NCI-H1105 (cell line): ENCODE results near the gene WFS1.

Experiments used
- DNase-seq: peaks from one replicate; lab custom pipeline; 2025; lab: John Stamatoyannopoulos, UW

The WFS1 gene

DNA sequence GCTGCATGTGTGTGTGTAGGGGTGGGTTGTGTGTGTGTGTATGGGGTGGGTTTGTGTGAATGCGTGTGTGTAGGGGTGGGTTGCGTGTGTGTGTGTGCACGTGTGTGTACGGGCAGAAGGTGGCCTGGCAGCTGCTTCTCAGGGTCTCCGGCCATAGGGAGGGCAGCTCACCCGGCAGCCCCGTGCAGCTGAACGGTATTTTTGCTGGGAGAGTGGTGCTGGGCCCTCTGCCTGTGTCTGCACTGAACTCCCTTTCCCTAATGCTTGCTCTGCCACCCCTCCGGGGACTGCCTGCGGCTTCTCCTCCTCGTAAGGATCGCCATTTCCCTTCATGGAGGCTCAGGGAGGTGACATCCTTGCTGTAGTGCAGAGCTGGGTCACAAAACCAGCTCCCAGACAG, 30.2 kb downstream of the WFS1 start:
- DNase-seq: no peak

DNA sequence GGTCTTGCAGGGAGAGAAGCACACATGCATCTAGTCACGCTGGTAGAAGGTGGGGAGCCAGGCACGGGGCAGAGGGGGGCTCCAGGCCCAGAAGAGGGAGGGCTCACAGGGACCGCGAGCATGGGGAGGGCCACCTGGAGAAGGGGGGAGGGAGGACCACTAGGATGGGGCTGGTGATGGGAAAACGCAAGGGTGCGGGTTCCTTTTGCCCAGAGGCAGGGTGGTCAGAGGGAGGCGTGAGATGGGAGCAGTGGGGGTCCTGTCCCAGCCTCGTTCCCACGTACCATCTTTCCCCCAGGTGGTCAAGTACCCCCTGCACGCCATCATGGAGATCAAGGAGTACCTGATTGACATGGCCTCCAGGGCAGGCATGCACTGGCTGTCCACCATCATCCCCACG, 30.7 kb downstream of the WFS1 start:
- DNase-seq: no peak

DNA sequence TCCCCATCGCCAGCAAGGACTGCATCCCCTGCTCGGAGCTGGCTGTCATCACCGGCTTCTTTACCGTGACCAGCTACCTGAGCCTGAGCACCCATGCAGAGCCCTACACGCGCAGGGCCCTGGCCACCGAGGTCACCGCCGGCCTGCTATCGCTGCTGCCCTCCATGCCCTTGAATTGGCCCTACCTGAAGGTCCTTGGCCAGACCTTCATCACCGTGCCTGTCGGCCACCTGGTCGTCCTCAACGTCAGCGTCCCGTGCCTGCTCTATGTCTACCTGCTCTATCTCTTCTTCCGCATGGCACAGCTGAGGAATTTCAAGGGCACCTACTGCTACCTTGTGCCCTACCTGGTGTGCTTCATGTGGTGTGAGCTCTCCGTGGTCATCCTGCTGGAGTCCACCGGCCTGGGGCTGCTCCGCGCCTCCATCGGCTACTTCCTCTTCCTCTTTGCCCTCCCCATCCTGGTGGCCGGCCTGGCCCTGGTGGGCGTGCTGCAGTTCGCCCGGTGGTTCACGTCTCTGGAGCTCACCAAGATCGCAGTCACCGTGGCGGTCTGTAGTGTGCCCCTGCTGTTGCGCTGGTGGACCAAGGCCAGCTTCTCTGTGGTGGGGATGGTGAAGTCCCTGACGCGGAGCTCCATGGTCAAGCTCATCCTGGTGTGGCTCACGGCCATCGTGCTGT, 31.5 kb downstream of the WFS1 start:
- no peak for DNase-seq

DNA sequence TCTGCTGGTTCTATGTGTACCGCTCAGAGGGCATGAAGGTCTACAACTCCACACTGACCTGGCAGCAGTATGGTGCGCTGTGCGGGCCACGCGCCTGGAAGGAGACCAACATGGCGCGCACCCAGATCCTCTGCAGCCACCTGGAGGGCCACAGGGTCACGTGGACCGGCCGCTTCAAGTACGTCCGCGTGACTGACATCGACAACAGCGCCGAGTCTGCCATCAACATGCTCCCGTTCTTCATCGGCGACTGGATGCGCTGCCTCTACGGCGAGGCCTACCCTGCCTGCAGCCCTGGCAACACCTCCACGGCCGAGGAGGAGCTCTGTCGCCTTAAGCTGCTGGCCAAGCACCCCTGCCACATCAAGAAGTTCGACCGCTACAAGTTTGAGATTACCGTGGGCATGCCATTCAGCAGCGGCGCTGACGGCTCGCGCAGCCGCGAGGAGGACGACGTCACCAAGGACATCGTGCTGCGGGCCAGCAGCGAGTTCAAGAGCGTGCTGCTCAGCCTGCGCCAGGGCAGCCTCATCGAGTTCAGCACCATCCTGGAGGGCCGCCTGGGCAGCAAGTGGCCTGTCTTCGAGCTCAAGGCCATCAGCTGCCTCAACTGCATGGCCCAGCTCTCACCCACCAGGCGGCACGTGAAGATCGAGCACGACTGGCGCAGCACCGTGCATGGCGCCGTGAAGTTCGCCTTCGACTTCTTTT, 32.2 kb downstream of the WFS1 start:
- DNase-seq: no peak

DNA sequence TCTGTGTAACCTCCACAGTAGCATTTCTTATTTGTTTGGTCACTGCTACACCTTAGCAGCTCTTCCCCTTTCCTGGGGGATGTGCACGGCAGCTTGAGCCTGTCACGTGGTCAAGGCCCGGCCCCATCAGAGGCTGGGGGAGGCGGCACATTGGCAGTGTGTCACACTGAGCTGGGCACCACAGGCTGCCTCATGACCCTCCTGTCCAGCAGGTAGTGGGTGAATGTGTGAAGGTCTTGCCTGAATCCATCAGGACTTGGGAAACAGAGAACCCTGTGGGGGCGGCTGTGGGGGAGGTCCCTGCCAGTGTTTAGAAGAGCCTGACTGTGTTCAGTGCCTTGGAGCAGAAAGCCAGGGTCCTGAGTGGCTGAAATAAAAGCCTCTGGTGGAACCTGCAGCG, 33.2 kb downstream of the WFS1 start:
- no peak for DNase-seq

DNA sequence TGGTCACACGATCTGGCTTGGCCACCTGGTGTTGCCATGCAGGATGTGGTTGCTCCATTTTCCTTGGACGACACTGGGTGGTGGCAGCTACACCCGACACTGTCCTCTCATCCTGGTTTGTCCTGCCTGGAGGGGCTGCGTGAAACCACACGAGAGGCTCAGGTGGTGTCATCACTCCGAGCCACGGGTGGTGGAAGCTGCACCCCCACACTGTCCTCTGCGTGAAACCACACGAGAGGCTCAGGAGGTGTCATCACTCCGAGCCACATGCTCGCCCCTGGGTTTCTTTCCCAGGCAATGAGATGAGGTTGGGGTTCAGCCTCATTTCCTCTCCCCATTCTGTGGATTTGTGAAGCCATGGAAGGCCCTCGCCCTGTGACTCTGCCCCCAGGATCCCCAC, 34.3 kb downstream of the WFS1 start:
- DNase-seq: no peak

DNA sequence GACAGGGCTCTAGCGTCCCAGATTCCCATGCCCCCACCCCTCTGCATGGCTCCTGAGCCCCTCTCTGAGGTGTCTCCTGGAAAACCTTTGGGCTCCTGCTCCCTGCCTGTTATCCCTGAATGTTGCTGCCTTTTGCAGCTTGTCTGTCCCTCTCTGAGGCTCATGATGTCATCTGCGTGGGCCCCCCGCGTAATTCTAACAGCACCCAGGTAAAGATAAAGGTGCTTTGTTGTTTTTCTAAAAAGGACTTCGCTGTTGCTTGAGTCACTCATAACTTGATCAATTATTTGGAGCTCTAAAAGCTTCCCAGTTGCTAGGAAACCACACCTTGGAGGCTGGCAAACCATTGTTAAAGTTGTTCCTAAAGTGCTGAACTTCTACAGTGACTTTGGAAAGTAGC, 36.6 kb downstream of the WFS1 start:
- no peak for DNase-seq

DNA sequence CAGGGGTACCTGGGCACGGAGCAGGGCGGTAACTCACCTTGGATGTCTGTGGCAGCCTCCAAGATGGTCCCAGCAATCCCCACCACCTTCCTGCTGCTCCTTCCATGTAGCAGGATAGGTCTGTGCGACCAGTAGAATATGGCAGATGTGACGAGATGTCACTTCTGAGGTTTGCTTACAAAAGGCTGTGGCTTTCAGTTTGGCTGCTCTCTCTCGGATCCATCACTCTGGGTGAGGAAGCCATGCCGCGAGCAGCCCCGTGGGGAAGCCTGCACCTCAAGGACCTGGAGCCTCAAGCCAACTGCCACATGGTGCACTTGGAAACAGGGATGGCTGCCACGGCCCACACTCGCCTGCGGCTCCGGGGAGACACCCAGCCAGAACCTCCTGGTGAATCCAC, 37.6 kb downstream of the WFS1 start:
- DNase-seq: no peak

DNA sequence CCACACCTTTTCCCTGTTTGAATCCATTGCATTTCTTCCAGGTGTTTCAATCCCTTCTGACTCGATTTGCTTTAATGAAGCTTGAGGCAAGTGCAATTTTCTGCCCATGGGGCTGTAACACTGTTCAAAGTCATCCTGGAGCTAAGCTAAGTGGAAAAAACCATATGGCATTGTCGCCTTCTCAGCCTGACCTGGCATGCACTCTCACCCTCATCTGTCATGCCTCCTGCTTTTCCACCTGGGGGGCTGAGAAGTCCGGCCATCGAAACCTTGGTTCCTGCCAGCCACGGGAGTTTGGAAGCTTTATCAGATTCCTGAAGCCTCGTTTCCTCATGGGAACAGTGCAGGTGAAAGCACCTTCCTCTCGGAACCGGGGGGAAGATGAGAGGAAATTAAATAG, 38.2 kb downstream of the WFS1 start:
- DNase-seq: no peak

DNA sequence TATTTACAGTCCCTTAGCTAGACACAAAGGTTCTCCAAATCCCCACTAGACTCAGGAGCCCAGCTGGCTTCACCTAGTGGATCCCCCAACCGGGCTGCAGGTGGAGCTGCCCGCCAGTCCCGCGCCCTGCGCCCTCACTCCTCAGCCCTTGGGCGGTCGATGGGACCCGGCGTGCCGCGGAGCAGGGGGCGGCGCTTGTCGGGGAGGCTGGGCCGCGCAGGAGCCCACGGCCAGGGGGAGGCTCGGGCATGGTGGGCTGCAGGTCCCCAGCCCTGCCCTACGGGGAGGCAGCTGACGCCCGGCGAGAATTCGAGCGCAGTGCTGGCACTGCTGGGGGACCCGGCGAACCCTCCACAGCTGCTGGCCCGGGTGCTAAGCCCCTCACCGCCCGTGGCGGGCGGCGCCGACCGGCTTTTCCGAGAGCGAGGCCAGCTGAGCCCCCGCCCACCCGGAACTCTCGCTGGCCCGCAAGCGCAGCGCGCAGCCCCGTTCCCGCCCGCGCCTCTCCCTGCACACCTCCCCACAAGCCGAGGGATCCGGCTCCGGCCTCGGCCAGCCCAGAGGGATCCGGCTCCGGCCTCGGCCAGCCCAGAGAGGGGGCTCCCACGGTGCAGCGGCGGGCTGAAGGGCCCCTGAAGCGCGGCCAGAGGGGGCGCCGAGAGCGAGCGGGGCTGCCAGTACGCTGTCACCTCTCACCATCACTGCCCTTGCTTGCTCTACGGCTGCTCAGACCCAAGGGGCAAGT, 39.4 kb downstream of the WFS1 start:
- peak; percentile 13 for DNase-seq

DNA sequence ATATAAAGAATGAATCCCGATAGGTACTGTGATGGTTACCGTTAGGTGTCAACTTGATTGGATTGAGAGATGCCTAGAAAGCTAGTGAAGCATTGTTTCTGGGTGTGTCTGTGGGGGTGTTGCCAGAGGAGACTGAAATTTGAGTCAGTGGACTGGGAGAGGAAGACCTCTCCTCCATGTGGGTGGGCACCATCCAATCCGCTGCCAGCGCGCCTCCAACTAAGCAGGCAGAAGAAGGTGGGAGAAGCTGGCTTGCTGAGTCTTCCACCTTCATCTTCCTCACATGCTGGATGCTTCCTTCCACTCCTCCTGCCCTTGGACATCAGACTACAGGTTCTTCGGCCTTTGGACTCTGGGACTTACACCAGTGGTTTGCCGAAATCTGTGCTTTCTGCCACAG, 40.1 kb downstream of the WFS1 start:
- no peak for DNase-seq

DNA sequence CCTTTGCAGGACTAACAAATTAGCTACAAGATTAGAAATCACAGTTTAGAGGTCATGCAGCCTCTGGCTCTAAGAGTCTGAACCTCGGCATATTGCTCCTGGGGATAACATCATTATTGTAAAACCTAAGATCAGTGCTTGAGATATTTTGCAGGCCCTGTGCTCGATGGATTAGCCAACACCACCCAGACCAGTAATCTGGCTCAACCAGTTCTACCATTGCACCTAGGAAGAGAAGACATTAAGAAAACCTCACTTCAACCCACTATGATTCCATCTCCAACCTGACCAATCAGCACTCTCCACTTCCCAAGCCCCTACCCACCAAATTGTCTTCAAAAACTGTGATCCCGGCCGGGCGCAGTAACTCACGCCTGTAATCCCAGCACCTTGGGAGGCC, 43.6 kb downstream of the WFS1 start:
- DNase-seq: no peak

DNA sequence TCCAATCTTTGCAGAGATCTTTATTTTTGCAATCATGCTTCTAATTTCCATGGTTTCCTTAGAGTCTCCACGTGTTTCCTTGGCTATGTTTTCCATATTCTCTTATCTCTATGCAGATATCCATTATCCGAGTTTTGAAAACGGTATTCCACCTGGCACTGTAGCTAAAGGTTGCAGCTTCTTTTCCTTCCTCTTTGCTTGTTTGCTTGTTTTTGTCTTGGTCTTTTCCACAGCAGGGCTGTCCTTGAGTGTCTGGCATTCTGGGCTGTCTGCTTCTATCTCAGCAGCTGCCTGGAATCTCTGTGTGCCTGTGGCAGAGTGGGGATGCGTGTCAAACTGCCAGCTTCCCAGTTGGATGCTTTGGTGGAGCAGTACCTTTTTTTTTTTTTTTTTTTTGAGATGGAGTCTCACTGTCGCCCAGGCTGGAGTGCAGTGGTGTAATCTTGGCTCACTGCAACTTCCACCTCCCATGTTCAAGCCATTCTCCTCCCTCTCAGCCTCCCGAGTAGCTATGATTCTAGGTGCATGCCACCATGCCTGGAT, 46.9 kb downstream of the WFS1 start:
- DNase-seq: no peak

DNA sequence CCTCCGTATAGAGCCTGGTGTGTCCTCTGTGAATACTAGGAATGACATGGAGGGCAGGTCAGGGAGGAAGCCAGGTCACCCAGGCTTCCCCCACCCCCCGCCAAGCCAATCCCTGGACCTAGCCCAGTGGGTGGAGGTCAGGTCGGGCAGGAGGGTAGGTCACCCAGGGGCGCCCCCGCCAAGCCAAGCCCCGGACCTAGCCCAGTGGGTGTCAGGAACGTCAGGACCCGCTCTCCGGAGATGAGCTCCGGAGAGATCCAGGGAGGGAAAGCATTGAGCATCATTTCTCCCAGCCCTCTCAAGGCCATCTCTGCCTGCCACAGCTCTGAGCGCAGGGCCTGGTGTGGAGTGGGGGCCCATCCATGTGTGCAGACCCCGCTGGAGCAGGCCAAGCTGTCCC, 48.6 kb downstream of the WFS1 start:
- no peak for DNase-seq

DNA sequence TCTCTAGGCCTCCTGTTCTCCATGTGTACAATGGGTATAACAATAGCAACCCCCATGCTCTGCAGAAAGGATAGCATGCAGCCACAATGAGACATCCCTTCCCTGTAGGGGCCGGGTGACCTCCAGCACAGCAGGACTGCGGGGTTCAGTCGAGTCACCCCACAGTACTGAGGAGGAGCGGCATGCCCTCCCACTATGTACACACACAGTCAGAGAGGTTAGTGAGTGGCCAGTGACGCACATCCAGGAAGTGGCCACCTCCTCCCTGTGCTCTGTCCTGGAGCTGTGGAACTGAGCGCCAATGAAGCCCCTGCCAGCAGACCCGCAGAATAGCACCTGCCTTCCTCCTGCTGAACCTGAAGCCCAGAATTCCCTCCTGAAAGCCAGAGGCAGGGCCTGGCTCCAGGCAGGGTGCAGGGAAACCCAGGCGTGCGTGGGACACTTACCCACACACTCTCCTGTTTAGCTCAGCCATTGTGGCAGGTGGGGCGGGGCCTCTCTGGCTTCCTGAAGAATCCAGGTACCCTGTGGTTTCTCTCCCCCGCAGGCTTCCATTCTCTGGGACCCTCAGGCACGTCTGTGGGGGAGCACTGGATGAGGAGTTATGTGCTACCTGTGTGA, 50.0 kb downstream of the WFS1 start:
- no peak for DNase-seq

DNA sequence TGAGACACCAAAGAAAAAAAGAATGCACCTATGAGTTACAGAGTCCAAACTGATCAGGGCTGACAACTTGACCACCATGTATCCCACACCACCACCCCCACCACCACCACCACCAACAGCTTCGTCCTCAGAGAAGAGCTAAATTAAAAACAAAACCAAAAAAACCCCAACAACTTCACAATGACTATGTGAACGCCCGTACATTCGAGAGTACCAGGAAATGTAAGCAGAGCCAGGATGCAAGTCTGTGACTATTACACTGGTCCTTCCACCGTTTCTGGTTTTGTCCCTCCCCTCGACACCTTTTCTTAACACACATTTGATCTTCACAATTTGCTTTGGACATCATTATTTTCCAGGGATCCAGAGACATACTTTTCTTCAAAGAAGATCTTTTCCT, 51.0 kb downstream of the WFS1 start:
- no peak for DNase-seq

DNA sequence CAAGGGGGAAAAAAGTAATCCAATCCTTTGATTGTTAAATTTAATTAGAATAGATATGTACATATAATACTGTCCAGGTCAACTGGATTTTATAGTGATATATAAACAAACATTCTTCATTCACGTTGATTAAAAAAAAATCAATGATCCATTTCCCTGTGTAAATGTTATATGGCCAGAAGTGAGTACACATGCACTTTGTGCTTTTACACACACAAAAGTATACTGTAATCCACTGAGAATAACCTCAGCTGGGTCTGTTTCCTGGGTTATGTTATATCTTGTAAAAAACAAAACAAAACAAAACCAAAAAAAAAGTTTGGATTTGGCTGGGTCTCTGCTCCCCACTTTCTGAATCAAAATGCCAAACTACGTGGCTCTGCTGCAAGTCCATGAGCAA, 51.7 kb downstream of the WFS1 start:
- no peak for DNase-seq

DNA sequence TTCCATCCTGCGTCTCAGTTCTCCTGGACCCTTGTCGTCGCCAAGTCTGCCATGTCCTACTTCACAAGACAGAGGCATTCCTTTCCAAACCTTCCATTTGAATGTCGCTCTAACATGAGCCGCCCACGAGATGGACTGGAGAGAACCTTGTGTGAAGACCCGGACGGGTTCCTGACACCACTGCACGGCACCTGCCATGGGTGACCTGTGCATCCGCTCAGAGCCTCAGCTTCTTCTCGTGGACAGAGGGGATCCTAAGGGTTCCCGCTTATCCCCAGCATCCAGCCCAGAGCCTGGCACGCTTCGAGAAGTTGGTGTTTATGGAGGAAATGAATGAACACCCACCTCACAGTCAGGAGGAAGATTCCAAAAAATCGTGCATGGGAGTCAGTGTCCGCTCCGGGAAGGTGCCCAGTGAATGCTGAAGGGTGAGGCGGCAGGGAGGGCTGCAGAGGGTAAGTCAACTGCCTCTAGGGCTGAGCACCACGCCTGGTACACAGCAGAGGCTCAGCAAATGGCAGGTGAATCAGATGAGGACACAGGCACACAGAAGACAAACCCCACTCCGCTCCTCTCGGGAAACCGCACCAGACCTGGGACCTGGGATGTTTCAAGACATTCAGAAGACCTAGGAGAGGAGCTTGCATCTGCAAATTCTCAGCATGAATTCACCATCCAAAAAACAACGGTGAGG, 52.6 kb downstream of the WFS1 start:
- no peak for DNase-seq

DNA sequence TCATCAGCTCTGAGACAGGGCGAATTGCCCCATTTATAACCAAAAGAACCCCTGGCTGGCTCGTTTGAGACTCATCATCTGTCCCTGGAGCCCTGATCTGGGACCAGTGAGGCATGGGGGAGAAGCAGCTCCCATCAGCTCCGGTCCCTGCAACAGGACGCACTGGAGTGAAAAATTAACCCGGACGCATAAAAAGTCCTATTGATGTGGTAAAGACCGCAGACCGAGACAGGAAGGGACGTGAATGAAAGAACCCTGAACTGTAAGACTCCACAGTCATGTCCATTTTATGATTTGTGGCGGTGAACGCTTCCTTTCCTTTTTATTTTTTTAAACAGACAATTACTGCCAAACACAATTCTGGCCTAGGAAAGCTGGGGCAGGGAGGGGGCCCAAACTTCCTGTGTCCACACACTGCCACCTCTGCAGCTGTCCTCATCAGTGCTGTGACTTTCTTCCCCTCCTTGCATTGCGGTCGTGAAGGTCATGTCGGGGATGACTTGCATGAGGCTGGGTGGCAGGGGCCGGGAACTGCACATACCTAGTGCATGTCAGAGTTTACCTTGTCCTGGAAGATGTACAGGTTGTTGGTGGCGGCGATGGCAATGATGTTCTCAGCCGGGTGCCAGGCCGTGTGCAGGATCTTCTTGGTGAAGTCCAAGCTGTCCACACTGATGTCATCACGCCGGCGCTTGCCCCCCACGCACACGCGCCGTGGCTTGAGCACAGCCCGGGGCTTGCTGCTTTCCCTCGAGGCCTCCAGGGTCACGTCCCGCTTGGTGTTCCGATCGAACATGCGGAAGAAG, 53.3 kb downstream of the WFS1 start:
- DNase-seq: no peak

DNA sequence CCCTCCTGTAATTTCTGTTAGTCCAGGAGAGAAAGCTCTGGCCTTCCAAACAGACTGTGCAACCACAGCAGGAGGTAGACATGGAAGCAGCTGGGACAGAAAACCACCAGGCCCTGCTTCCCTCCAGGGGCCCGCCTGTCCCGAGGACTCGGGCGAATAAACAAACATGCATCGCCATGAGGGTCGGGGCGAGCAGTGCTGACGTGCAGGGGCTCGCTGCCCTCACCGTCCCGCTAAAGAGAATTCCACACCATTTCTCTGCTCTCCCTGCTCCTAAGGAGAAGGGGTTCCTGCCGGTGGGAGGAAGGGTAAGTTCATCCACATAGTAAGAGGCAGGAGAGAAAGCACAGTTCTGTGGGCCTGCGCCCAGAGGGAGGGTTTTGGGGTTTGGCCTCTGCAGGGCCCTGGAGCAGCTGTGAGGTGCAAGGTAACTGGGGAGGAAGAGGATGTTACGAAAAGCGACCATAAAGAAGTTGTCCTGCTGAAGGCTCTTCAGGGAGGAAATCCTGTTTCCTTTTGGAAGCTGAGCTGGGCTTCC, 54.9 kb downstream of the WFS1 start:
- no peak for DNase-seq
